Endodermal cell (in vitro differentiated cells): ENCODE measurements around the gene DNAAF5. TPM values are rescaled to one million over a fixed set of nuclear protein-coding genes. Genes with fewer than 3 reads are reported as not detected.

ENCODE experiments used
- DNase-seq: peaks from one replicate; pipeline ENCODE4 v3.0.0-alpha.2; 2017
- H3K27ac ChIP-seq: 2 replicates; pipeline ENCODE4 v1.5.1; 2013; ENCODE audit warnings: mild to moderate bottlenecking, low read depth, low read length, moderate library complexity
- H3K27me3 ChIP-seq: 2 replicates; pipeline ENCODE4 v1.6.1; 2013; ENCODE audit warnings: mild to moderate bottlenecking, low read length, moderate library complexity; ENCODE audit not compliant: insufficient read depth, control insufficient read depth, poor library complexity, severe bottlenecking
- H3K36me3 ChIP-seq: 2 replicates; pipeline ENCODE4 v1.7.0; 2013; ENCODE audit warnings: mild to moderate bottlenecking, low read length, moderate library complexity; ENCODE audit not compliant: control insufficient read depth, insufficient read depth
- H3K4me1 ChIP-seq: one replicate; pipeline ENCODE4 v1.7.0; 2013; ENCODE audit warnings: low read length; ENCODE audit not compliant: control insufficient read depth, insufficient read depth
- H3K4me3 ChIP-seq: 2 replicates; pipeline ENCODE4 v1.5.1; 2013; ENCODE audit warnings: mild to moderate bottlenecking, low read length, moderate library complexity
- H3K9ac ChIP-seq: 2 replicates; pipeline ENCODE4 v1.6.1; 2013; ENCODE audit warnings: mild to moderate bottlenecking, low read length, moderate library complexity; ENCODE audit not compliant: poor library complexity, severe bottlenecking; ENCODE audit errors: extremely low read depth
- H3K9me3 ChIP-seq: 2 replicates; pipeline ENCODE4 v1.6.1; 2013; ENCODE audit warnings: mild to moderate bottlenecking, low read length, moderate library complexity; ENCODE audit not compliant: control insufficient read depth
- H3K27ac Mint-ChIP-seq: 2 replicates; pipeline ENCODE4 v1.8.0; 2020; ENCODE audit warnings: mixed read lengths
- H3K27me3 Mint-ChIP-seq: 2 replicates; pipeline ENCODE4 v1.8.0; 2021; ENCODE audit warnings: mild to moderate bottlenecking, mixed read lengths; ENCODE audit not compliant: insufficient read depth
- H3K36me3 Mint-ChIP-seq: 2 replicates; pipeline ENCODE4 v1.8.0; 2020; ENCODE audit warnings: low read depth, mixed read lengths
- H3K4me1 Mint-ChIP-seq: 2 replicates; pipeline ENCODE4 v1.8.0; 2020; ENCODE audit warnings: mixed read lengths
- H3K4me3 Mint-ChIP-seq: 2 replicates; pipeline ENCODE4 v1.8.0; 2020; ENCODE audit warnings: mild to moderate bottlenecking, moderate library complexity, mixed read lengths
- H3K9me3 Mint-ChIP-seq: 2 replicates; pipeline ENCODE4 v1.8.0; 2020; ENCODE audit warnings: mild to moderate bottlenecking, mixed read lengths
- CTCF ChIP-seq: fragments of 200-600 bp; sonication (generic); conservative IDR thresholded peaks from 2 replicates; pipeline ENCODE4 v1.5.0; 2021; ENCODE audit warnings: antibody characterized with exemption, mild to moderate bottlenecking
- WGBS, 2 experiments: methylation state at CpG; one replicate each; pipeline versions ENCODE4 v1.1.5 to v1.1.7; 2013; ENCODE audit warnings: missing lambda C conversion rate in 2 of 2, mixed read lengths in 1 of 2; ENCODE audit not compliant: insufficient coverage in 1 of 2, insufficient read length in 1 of 2; 5-methylcytosine and 5-hydroxymethylcytosine counted together
- total RNA-seq, 2 donors: library from RNA; stranded (reverse); fragmentation: NEBNext Ultra II Directional in 1 of 2; extraction: Animal tissue kit (Norgen Biotek cat#: 25700) in 1 of 2; gene quantifications; 2 replicates in 1 of 2; 3 replicates in 1 of 2; pipeline ENCODE4 v1.2.1, GENCODE V29; 2021

DNAAF5 gene
- total RNA-seq, 2 donors from 2014 or later: 54.2 to 54.3 TPM

- H3K4me1 ChIP-seq: no peaks in the 10 kb centered on the region
- no peaks in the 10 kb centered on the region for H3K27me3 ChIP-seq
- H3K27me3 Mint-ChIP-seq: no peaks in the 10 kb centered on the region
- no peak overlapping the region for H3K27ac ChIP-seq
- H3K4me1 Mint-ChIP-seq: no peaks in the 10 kb centered on the region
- H3K27ac Mint-ChIP-seq: no peak overlapping the region
- H3K9ac ChIP-seq: no peak overlapping the region
- H3K36me3 Mint-ChIP-seq: peaks cover 29% of the 10 kb centered on the region
- no peak overlapping the region for H3K4me3 Mint-ChIP-seq
- 95% methylated on average over 19 to 24 of the region's 24 CpGs for WGBS, 2 experiments
- peaks cover 29% of the 10 kb centered on the region for H3K36me3 ChIP-seq
- no peaks in the 10 kb centered on the region for H3K9me3 ChIP-seq
- no peak for DNase-seq
- H3K9me3 Mint-ChIP-seq: no peaks in the 10 kb centered on the region
- TF ChIP-seq CTCF: no peak
- H3K4me3 ChIP-seq: no peak overlapping the region
These were observed 44.9 kb downstream of the DNAAF5 start for GRCh38 chr7:771234-772004.

DNA sequence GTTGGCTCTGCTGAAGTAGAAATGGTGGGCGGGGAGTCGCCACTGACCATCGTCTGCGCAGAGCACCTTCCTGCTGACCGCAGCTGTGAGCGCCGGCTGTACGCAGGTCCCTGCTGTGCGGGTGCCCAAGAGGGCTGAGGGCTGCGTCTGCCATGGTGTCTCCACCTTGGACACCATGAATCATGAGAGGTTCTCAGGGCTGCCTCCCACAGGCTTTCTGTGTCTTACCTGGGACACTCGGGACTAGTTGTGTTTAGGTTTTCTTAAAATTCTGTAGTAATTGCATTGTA, 45.5 kb downstream of the DNAAF5 start:
- WGBS, 2 experiments: 90 to 91% methylated on average over 10 to 11 of the region's 11 CpGs
- H3K36me3 Mint-ChIP-seq: peaks cover 30% of the 10 kb centered on the region
- H3K27ac Mint-ChIP-seq: no peak overlapping the region

GRCh38 chr7:772392-772791, 45.9 kb downstream of the DNAAF5 start:
- Mint-ChIP-seq H3K36me3 (peaks cover 30% of the 10 kb centered on the region), H3K9me3 (no peaks in the 10 kb centered on the region), H3K27ac (no peak overlapping the region), H3K4me1 (no peaks in the 10 kb centered on the region), H3K4me3 (no peak overlapping the region), H3K27me3 (no peaks in the 10 kb centered on the region)
- Histone ChIP-seq H3K4me1 (no peaks in the 10 kb centered on the region), H3K27ac (no peak overlapping the region), H3K4me3 (no peak overlapping the region), H3K9me3 (no peaks in the 10 kb centered on the region), H3K36me3 (peaks cover 31% of the 10 kb centered on the region), H3K27me3 (no peaks in the 10 kb centered on the region), H3K9ac (no peak overlapping the region)
- WGBS, 2 experiments: 94 to 96% methylated on average over 12 to 13 of the region's 13 CpGs
- no peak for TF ChIP-seq CTCF
- no peak for DNase-seq

More for the DNA sequence above, 45.5 kb downstream of the DNAAF5 start:
- H3K9me3 Mint-ChIP-seq: no peaks in the 10 kb centered on the region
- Histone ChIP-seq H3K4me3 (no peak overlapping the region), H3K4me1 (no peaks in the 10 kb centered on the region), H3K27ac (no peak overlapping the region), H3K27me3 (no peaks in the 10 kb centered on the region), H3K36me3 (peaks cover 27% of the 10 kb centered on the region), H3K9ac (no peak overlapping the region), H3K9me3 (no peaks in the 10 kb centered on the region)
- TF ChIP-seq CTCF: no peak
- H3K4me3 Mint-ChIP-seq: no peak overlapping the region
- H3K27me3 Mint-ChIP-seq: no peaks in the 10 kb centered on the region
- no peaks in the 10 kb centered on the region for H3K4me1 Mint-ChIP-seq
- no peak for DNase-seq
